IMR-90 (cell line): ENCODE data around the gene TP53I11.

Experiments
- FOS ChIP-seq: fragments of 150-350 bp; IDR thresholded peaks from 2 replicates; pipeline ENCODE4 v1.6.1; 2016; ENCODE audit warnings: low read depth, low read length
- MAFK ChIP-seq: IDR thresholded peaks from 2 replicates; pipeline ENCODE4 v1.6.1; 2012; ENCODE audit warnings: low read depth, low read length, improper control_type of control experiment
- POLR2A ChIP-seq: IDR thresholded peaks from 2 replicates; pipeline ENCODE4 v1.6.1; 2012; ENCODE audit warnings: mild to moderate bottlenecking, low read depth, low read length
- RAD21 ChIP-seq: IDR thresholded peaks from 2 replicates; pipeline ENCODE4 v1.6.1; 2012; ENCODE audit warnings: low read length, improper control_type of control experiment
- RFX5 ChIP-seq: IDR thresholded peaks from 2 replicates; pipeline ENCODE4 v1.8.0; 2012; ENCODE audit warnings: low read depth, mild to moderate bottlenecking, low read length, moderate library complexity
- TF ChIP-seq, protein P1 (sequence below): conservative IDR thresholded peaks from 2 replicates; pipeline ENCODE4 v1.5.1; 2012; ENCODE audit warnings: mild to moderate bottlenecking, low read depth, low read length, improper control_type of control experiment
- TF ChIP-seq, protein P2 (sequence below): fragments of 150-350 bp; IDR thresholded peaks from 2 replicates; pipeline ENCODE4 v1.6.1; 2016; ENCODE audit warnings: low read depth, mild to moderate bottlenecking, low read length, moderate library complexity, borderline replicate concordance

DNA sequence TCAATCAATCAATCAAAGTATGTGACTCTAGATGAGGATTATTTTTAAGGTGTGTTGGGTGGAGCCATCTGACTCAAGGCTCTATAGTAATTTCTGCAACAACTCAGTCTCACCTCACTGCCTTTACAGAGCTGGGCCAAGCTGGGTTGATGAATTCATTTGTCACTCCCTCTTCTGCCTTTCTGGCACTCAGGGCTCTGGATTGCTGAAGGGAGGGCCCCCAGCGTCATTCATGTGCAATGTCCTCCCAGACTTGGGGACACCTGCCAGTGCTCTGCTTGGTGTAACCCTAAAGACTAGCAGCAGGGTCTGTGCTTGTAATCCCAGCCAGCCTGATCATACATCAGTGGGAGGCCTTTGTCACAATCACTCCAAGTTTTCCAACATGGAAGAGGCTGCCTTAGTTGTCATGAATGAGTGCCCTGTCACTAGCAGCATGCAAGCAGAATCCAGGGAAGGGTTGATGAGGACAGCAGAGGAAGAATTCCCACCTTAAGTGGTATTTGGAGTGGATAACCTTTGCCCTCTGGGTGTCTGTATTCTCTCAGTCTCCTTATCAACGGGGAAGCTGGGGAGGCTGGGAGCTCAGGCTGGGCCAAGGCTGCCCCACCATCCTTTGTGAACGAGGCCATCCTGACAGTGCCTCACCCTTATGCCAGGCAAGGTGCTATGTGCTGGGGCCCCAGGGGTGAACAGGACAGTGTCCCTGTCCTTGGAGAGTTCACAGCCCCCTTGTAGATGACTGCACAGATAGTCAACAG lies 2.0 kb upstream of the TP53I11 start:
- TF ChIP-seq MAFK (no peak), POLR2A (no peak), RFX5 (no peak), RAD21 (no peak), FOS (no peak)
- TF ChIP-seq, protein P1, sequence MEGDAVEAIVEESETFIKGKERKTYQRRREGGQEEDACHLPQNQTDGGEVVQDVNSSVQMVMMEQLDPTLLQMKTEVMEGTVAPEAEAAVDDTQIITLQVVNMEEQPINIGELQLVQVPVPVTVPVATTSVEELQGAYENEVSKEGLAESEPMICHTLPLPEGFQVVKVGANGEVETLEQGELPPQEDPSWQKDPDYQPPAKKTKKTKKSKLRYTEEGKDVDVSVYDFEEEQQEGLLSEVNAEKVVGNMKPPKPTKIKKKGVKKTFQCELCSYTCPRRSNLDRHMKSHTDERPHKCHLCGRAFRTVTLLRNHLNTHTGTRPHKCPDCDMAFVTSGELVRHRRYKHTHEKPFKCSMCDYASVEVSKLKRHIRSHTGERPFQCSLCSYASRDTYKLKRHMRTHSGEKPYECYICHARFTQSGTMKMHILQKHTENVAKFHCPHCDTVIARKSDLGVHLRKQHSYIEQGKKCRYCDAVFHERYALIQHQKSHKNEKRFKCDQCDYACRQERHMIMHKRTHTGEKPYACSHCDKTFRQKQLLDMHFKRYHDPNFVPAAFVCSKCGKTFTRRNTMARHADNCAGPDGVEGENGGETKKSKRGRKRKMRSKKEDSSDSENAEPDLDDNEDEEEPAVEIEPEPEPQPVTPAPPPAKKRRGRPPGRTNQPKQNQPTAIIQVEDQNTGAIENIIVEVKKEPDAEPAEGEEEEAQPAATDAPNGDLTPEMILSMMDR = no peak
- TF ChIP-seq, protein P2, sequence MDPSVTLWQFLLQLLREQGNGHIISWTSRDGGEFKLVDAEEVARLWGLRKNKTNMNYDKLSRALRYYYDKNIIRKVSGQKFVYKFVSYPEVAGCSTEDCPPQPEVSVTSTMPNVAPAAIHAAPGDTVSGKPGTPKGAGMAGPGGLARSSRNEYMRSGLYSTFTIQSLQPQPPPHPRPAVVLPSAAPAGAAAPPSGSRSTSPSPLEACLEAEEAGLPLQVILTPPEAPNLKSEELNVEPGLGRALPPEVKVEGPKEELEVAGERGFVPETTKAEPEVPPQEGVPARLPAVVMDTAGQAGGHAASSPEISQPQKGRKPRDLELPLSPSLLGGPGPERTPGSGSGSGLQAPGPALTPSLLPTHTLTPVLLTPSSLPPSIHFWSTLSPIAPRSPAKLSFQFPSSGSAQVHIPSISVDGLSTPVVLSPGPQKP = no peak
